GM19463 (cell line): ENCODE measurements around the gene ZNF813.
"Not testable (repeated sequence)": the region's sequence is repeated elsewhere in the genome, so short reads cannot be mapped to it uniquely, and the experiment has no call there.

Experiments
- ATAC-seq: cut with Tn5 transposase; IDR thresholded peaks from one replicate; pipeline ENCODE4 v1.9.1; 2021; ENCODE audit warnings: mild to moderate bottlenecking, moderate library complexity; ENCODE audit not compliant: unreplicated experiment

The ZNF813 gene

GRCh38 chr19:53475470-53475869, 7.9 kb downstream of the ZNF813 start:
- not testable (repeated sequence) for ATAC-seq

- not testable (repeated sequence) for ATAC-seq
These were observed 16.2 kb downstream of the ZNF813 start for GRCh38 chr19:53483751-53484150.

- no peak for ATAC-seq
These were observed 17.8 kb downstream of the ZNF813 start for GRCh38 chr19:53485046-53486004.

- no peak for ATAC-seq
These were observed 24.6 kb downstream of the ZNF813 start for GRCh38 chr19:53492153-53492552.

- ATAC-seq, result not testable (repeated sequence)
These were observed 29.9 kb downstream of the ZNF813 start for GRCh38 chr19:53497311-53498023.

- ATAC-seq, result not testable (repeated sequence)
These were observed 30.5 kb downstream of the ZNF813 start for GRCh38 chr19:53498024-53498395.

- ATAC-seq, result not testable (repeated sequence)
These were observed 35.6 kb downstream of the ZNF813 start for GRCh38 chr19:53503151-53503550.

GRCh38 chr19:53503671-53504364, 36.3 kb downstream of the ZNF813 start:
- not testable (repeated sequence) for ATAC-seq

GRCh38 chr19:53504365-53504703, 36.8 kb downstream of the ZNF813 start:
- not testable (repeated sequence) for ATAC-seq

GRCh38 chr19:53504885-53505284, 37.4 kb downstream of the ZNF813 start:
- ATAC-seq, result no peak

GRCh38 chr19:53506728-53507127, 39.2 kb downstream of the ZNF813 start:
- ATAC-seq, result no peak

- no peak for ATAC-seq
These were observed 40.2 kb downstream of the ZNF813 start for GRCh38 chr19:53507523-53508442.

GRCh38 chr19:53509443-53509842, 41.9 kb downstream of the ZNF813 start:
- no peak for ATAC-seq

GRCh38 chr19:53509845-53510244, 42.3 kb downstream of the ZNF813 start:
- ATAC-seq, result no peak

- ATAC-seq, result no peak
These were observed 43.8 kb downstream of the ZNF813 start for GRCh38 chr19:53511357-53511756.

GRCh38 chr19:53511933-53512374, 44.4 kb downstream of the ZNF813 start:
- no peak for ATAC-seq

- not testable (repeated sequence) for ATAC-seq
These were observed 47.5 kb downstream of the ZNF813 start for GRCh38 chr19:53515047-53515446.

- ATAC-seq, result no peak
These were observed 49.7 kb downstream of the ZNF813 start for GRCh38 chr19:53517114-53517741.

GRCh38 chr19:53518121-53518520, 50.6 kb downstream of the ZNF813 start:
- ATAC-seq, result no peak

- ATAC-seq, result no peak
These were observed 51.2 kb downstream of the ZNF813 start for GRCh38 chr19:53518716-53519115.
